Skeletal muscle satellite cell (primary cell): Measurements from ENCODE around the gene TMEM196.
A peak's percentile ranks its signal among the peaks of the same experiment; 100 is the strongest.
"Not testable (repeated sequence)": the region's sequence is repeated elsewhere in the genome, so short reads cannot be mapped to it uniquely, and the experiment has no call there.

Source experiments
- H3K27me3 ChIP-seq: 2 replicates; pipeline ENCODE4 v1.7.0; 2013; ENCODE audit warnings: low read length; ENCODE audit not compliant: control insufficient read depth, insufficient read depth
- H3K36me3 ChIP-seq: 2 replicates; pipeline ENCODE4 v1.7.0; 2013; ENCODE audit warnings: mild to moderate bottlenecking, control low read depth, low read length; ENCODE audit not compliant: insufficient read depth
- H3K4me1 ChIP-seq: 2 replicates; pipeline ENCODE4 v1.7.0; 2013; ENCODE audit warnings: low read length; ENCODE audit not compliant: control insufficient read depth, insufficient read depth
- H3K4me2 ChIP-seq: 2 replicates; pipeline ENCODE4 v1.7.0; 2013; ENCODE audit warnings: mild to moderate bottlenecking, low read length
- H3K4me3 ChIP-seq: 2 replicates; pipeline ENCODE4 v1.7.0; 2013; ENCODE audit warnings: low read length
- H3K9ac ChIP-seq: 2 replicates; pipeline ENCODE4 v1.7.0; 2013; ENCODE audit warnings: mild to moderate bottlenecking, low read depth, low read length, moderate library complexity
- H3K9me3 ChIP-seq: replicated peaks from 2 replicates; pipeline ENCODE4 v1.7.0; 2013; ENCODE audit warnings: mild to moderate bottlenecking, control low read depth, low read length

TMEM196 gene

GRCh38 chr7:19707240-19707639, 66.2 kb downstream of the TMEM196 start:
- peak overlapping the region; percentile 88 for H3K4me2 ChIP-seq
- H3K9me3 ChIP-seq: no peaks in the 10 kb centered on the region
- H3K4me1 ChIP-seq: peaks cover 15% of the 10 kb centered on the region
- peaks cover 3% of the 10 kb centered on the region for H3K36me3 ChIP-seq
- peaks cover 3% of the 10 kb centered on the region for H3K27me3 ChIP-seq
- H3K9ac ChIP-seq: peak overlapping the region; percentile 94
- H3K4me3 ChIP-seq: peak overlapping the region; percentile 93

GRCh38 chr7:19705663-19706062, 67.8 kb downstream of the TMEM196 start:
- Histone ChIP-seq H3K9ac (no peak overlapping the region), H3K4me1 (peaks cover 15% of the 10 kb centered on the region), H3K36me3 (peaks cover 3% of the 10 kb centered on the region), H3K4me2 (no peak overlapping the region), H3K4me3 (no peak overlapping the region), H3K9me3 (no peaks in the 10 kb centered on the region), H3K27me3 (no peaks in the 10 kb centered on the region)

GRCh38 chr7:19701471-19701870, 71.9 kb downstream of the TMEM196 start:
- Histone ChIP-seq H3K27me3 (no peaks in the 10 kb centered on the region), H3K9ac (no peak overlapping the region), H3K4me1 (no peaks in the 10 kb centered on the region), H3K4me3 (no peak overlapping the region), H3K4me2 (no peak overlapping the region), H3K9me3 (no peaks in the 10 kb centered on the region), H3K36me3 (peaks cover 20% of the 10 kb centered on the region)

GRCh38 chr7:19700936-19701335, 72.5 kb downstream of the TMEM196 start:
- H3K9ac ChIP-seq: no peak overlapping the region
- H3K4me2 ChIP-seq: no peak overlapping the region
- no peaks in the 10 kb centered on the region for H3K27me3 ChIP-seq
- no peaks in the 10 kb centered on the region for H3K9me3 ChIP-seq
- H3K4me1 ChIP-seq: no peaks in the 10 kb centered on the region
- H3K36me3 ChIP-seq: peaks cover 20% of the 10 kb centered on the region
- no peak overlapping the region for H3K4me3 ChIP-seq

GRCh38 chr7:19698331-19698730, 75.1 kb downstream of the TMEM196 start:
- no peak overlapping the region for H3K9ac ChIP-seq
- H3K9me3 ChIP-seq: no peaks in the 10 kb centered on the region

GRCh38 chr7:19696926-19697325, 76.5 kb downstream of the TMEM196 start:
- Histone ChIP-seq H3K9ac (no peak overlapping the region), H3K4me2 (no peak overlapping the region), H3K4me3 (no peak overlapping the region), H3K9me3 (no peaks in the 10 kb centered on the region), H3K4me1 (no peaks in the 10 kb centered on the region), H3K27me3 (no peaks in the 10 kb centered on the region), H3K36me3 (peaks cover 17% of the 10 kb centered on the region)

More at GRCh38 chr7:19698331-19698730, 75.1 kb downstream of the TMEM196 start:
- Histone ChIP-seq H3K4me1 (no peaks in the 10 kb centered on the region), H3K36me3 (peaks cover 17% of the 10 kb centered on the region), H3K4me2 (no peak overlapping the region), H3K27me3 (no peaks in the 10 kb centered on the region), H3K4me3 (no peak overlapping the region)

GRCh38 chr7:19692111-19692828, 81.1 kb downstream of the TMEM196 start:
- no peaks in the 10 kb centered on the region for H3K4me1 ChIP-seq
- H3K9me3 ChIP-seq: no peaks in the 10 kb centered on the region
- no peaks in the 10 kb centered on the region for H3K27me3 ChIP-seq

GRCh38 chr7:19690736-19691135, 82.7 kb downstream of the TMEM196 start:
- no peaks in the 10 kb centered on the region for H3K4me1 ChIP-seq

More at GRCh38 chr7:19692111-19692828, 81.1 kb downstream of the TMEM196 start:
- H3K4me2 ChIP-seq: no peak overlapping the region
- H3K4me3 ChIP-seq: no peak overlapping the region
- H3K9ac ChIP-seq: no peak overlapping the region
- peaks cover 5% of the 10 kb centered on the region for H3K36me3 ChIP-seq

GRCh38 chr7:19689130-19689529, 84.3 kb downstream of the TMEM196 start:
- H3K4me1 ChIP-seq, H3K9me3 ChIP-seq, H3K36me3 ChIP-seq, H3K9ac ChIP-seq, H3K27me3 ChIP-seq, H3K4me3 ChIP-seq, H3K4me2 ChIP-seq: not testable (repeated sequence)

More at GRCh38 chr7:19690736-19691135, 82.7 kb downstream of the TMEM196 start:
- Histone ChIP-seq H3K36me3 (no peaks in the 10 kb centered on the region), H3K4me3 (no peak overlapping the region), H3K4me2 (no peak overlapping the region), H3K27me3 (no peaks in the 10 kb centered on the region), H3K9me3 (no peaks in the 10 kb centered on the region), H3K9ac (no peak overlapping the region)

- Histone ChIP-seq H3K9me3 (no peaks in the 10 kb centered on the region), H3K4me2 (no peak overlapping the region), H3K4me1 (no peaks in the 10 kb centered on the region), H3K4me3 (no peak overlapping the region), H3K9ac (no peak overlapping the region), H3K36me3 (no peaks in the 10 kb centered on the region), H3K27me3 (no peaks in the 10 kb centered on the region)
Observed at GRCh38 chr7:19681596-19681995, 91.8 kb downstream of the TMEM196 start.

GRCh38 chr7:19677180-19677579, 96.2 kb downstream of the TMEM196 start:
- no peaks in the 10 kb centered on the region for H3K27me3 ChIP-seq
- H3K4me2 ChIP-seq: no peak overlapping the region
- H3K9me3 ChIP-seq: no peaks in the 10 kb centered on the region
- no peaks in the 10 kb centered on the region for H3K36me3 ChIP-seq
- peaks cover 3% of the 10 kb centered on the region for H3K4me1 ChIP-seq
- no peak overlapping the region for H3K9ac ChIP-seq
- no peak overlapping the region for H3K4me3 ChIP-seq

- Histone ChIP-seq H3K4me1 (peaks cover 3% of the 10 kb centered on the region), H3K36me3 (no peaks in the 10 kb centered on the region), H3K27me3 (no peaks in the 10 kb centered on the region), H3K4me2 (no peak overlapping the region), H3K9ac (no peak overlapping the region), H3K4me3 (no peak overlapping the region), H3K9me3 (no peaks in the 10 kb centered on the region)
Observed at GRCh38 chr7:19675816-19676215, 97.6 kb downstream of the TMEM196 start.
